Breast epithelium (tissue), 4 donors: Measurements from ENCODE around the gene YWHAE. TPM values are rescaled to one million over a fixed set of nuclear protein-coding genes. Genes with fewer than 3 reads are reported as not detected.

Experiments used
- DNase-seq, 2 donors: peaks; one replicate each; pipeline ENCODE4 v3.0.0-alpha.2; 2019; ENCODE audit warnings: low spot score in 2 of 2
- H3K27ac ChIP-seq, 2 donors: fragments of 200-600 bp; sonication (generic) in 1 of 2; one replicate each; pipeline ENCODE4 v1.5.1; 2016 to 2019; ENCODE audit warnings: mild to moderate bottlenecking in 1 of 2
- H3K27me3 ChIP-seq, 2 donors: fragments of 200-600 bp; sonication (generic) in 1 of 2; one replicate each; pipeline versions ENCODE4 v1.5.1 to v1.6.0; 2017 to 2019; ENCODE audit warnings: control low read depth in 1 of 2, mild to moderate bottlenecking in 1 of 2
- H3K36me3 ChIP-seq: fragments of 200-600 bp; one replicate; pipeline ENCODE4 v1.5.1; 2019
- H3K4me1 ChIP-seq, 2 donors: fragments of 200-600 bp; sonication (generic); one replicate each; pipeline ENCODE4 v1.5.1; 2016 to 2019; ENCODE audit warnings: control low read depth in 1 of 2
- H3K4me3 ChIP-seq, 3 donors: fragments of 200-600 bp; sonication (generic); 1 replicate in 2 of 3; 2 replicates in 1 of 3; pipeline ENCODE4 v1.5.1; 2016 to 2019; ENCODE audit warnings: mild to moderate bottlenecking in 3 of 3, moderate library complexity in 2 of 3
- H3K9me3 ChIP-seq, 2 donors: fragments of 200-600 bp; sonication (generic) in 1 of 2; one replicate each; pipeline ENCODE4 v1.5.1; 2016 to 2019; ENCODE audit warnings: control low read depth in 1 of 2
- POLR2A ChIP-seq: fragments of 450-650 bp; IDR thresholded peaks from one replicate; pipeline ENCODE4 v1.6.1; 2016; ENCODE audit warnings: antibody characterized with exemption, mild to moderate bottlenecking, moderate library complexity
- POLR2AphosphoS5 ChIP-seq, 3 donors: sonication (generic); formaldehyde crosslinking; IDR thresholded peaks; one replicate each; pipeline ENCODE4 v1.6.1; 2017; ENCODE audit warnings: antibody characterized with exemption in 3 of 3
- intact Hi-C: fragments of 100-400 bp; cut with DNase I; formaldehyde crosslinking; loops from one replicate; pipeline ENCODE4 v1.15.1; 2023; ENCODE audit warnings: low total_unique reads
- total RNA-seq, 3 donors: library from RNA; depleted of rRNA; stranded (reverse); fragments of >200 nt; gene quantifications; one replicate each; pipeline ENCODE4 v1.1.0, GENCODE V29; 2016
- TF ChIP-seq, protein P1 (sequence below), 3 donors: fragments of 450-650 bp; IDR thresholded peaks; one replicate each; pipeline ENCODE4 v1.5.1; 2016 to 2017; ENCODE audit warnings: antibody characterized with exemption in 3 of 3, mild to moderate bottlenecking in 3 of 3, moderate library complexity in 3 of 3

The YWHAE gene
- total RNA-seq, 3 donors from 2014 or later: 481 to 610 (median 518) TPM

DNA sequence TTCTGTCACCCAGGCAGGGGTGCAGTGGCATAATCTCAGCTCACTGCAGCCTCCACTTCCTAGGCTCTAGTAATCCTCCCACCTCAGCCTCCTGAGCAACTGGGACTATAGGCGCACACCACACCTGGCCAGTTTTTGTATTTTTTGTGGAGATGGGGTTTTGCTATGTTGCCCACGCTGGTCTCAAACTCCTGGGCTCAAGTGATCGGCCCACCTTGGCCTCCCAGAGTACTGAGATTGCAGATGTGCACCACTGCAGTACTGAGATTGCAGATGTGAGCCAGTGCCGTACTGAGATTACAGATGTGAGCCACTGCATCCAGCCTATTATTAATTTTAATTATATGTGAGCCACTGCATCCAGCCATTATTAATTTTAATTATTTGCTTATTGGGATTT is 42.2 kb upstream of the YWHAE start:
- H3K27me3 ChIP-seq: no peaks in the 10 kb centered on the region
- no peak overlapping the region for H3K27ac ChIP-seq
- no peak for DNase-seq
- intact Hi-C loops: no loop called here
- no peak for TF ChIP-seq POLR2A
- TF ChIP-seq, protein P1, sequence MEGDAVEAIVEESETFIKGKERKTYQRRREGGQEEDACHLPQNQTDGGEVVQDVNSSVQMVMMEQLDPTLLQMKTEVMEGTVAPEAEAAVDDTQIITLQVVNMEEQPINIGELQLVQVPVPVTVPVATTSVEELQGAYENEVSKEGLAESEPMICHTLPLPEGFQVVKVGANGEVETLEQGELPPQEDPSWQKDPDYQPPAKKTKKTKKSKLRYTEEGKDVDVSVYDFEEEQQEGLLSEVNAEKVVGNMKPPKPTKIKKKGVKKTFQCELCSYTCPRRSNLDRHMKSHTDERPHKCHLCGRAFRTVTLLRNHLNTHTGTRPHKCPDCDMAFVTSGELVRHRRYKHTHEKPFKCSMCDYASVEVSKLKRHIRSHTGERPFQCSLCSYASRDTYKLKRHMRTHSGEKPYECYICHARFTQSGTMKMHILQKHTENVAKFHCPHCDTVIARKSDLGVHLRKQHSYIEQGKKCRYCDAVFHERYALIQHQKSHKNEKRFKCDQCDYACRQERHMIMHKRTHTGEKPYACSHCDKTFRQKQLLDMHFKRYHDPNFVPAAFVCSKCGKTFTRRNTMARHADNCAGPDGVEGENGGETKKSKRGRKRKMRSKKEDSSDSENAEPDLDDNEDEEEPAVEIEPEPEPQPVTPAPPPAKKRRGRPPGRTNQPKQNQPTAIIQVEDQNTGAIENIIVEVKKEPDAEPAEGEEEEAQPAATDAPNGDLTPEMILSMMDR (IDR thresholded peaks at IDR 0.05): no peak
- H3K9me3 ChIP-seq: no peaks in the 10 kb centered on the region
- no peaks in the 10 kb centered on the region for H3K36me3 ChIP-seq
- H3K4me3 ChIP-seq: no peak overlapping the region
- H3K4me1 ChIP-seq: no peaks in the 10 kb centered on the region

DNA sequence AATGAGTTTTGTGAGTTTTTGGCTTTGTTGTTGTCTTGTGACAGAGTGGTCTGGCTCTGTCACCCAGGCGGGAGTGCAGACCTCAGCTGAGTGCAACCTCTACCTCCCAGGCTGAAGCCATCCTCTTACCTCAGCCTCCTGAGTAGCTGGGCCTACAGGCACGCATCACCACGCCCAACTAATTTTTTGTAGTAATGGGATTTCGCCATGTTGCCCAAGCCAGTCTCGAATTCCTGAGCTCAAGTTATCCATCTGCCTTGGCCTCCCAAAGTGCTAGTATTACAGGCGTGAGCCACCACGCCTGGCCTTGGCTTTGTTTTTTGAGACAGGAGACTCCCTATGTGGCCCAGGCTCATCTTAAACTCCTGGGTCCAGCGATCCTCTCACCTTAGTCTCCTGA is 40.9 kb upstream of the YWHAE start:
- H3K4me1 ChIP-seq: no peaks in the 10 kb centered on the region
- intact Hi-C loops: no loop called here
- DNase-seq: no peak
- TF ChIP-seq POLR2A (no peak), POLR2AphosphoS5 (IDR thresholded peaks at IDR 0.05) (no peak)
- TF ChIP-seq, protein P1 (IDR thresholded peaks at IDR 0.05): no peak
- no peak overlapping the region for H3K27ac ChIP-seq
- H3K9me3 ChIP-seq: no peaks in the 10 kb centered on the region
- H3K36me3 ChIP-seq: no peaks in the 10 kb centered on the region
- no peak overlapping the region for H3K4me3 ChIP-seq
- H3K27me3 ChIP-seq: no peaks in the 10 kb centered on the region

DNA sequence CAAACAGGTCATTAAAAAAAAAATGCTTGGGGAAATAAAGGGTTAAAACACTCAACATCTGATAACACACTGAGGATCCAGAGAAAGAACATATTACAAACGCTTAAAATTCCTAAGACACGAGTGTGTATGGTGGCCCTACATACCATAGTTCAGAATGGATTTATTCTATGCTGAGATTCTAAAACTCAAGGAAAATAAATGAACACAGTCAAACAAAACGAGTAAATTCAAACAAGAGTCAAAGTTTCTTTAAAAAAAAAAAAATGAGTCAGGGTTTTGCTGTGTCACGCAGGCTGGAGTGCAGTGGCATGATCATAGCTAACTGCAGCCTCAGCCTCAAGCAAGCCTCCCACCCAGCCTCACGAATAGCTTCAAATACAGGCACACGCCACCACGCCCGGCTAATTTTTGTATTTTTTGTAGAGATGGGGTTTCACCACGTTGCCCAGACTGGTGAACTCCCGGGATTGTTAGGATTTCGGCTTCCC is 38.6 kb upstream of the YWHAE start:
- no peaks in the 10 kb centered on the region for H3K36me3 ChIP-seq
- H3K4me3 ChIP-seq: no peak overlapping the region
- no peak for DNase-seq
- TF ChIP-seq, protein P1 (IDR thresholded peaks at IDR 0.05): no peak
- TF ChIP-seq POLR2AphosphoS5 (IDR thresholded peaks at IDR 0.05) (no peak), POLR2A (no peak)
- intact Hi-C loops: no loop called here
- H3K27ac ChIP-seq: no peak overlapping the region
- H3K4me1 ChIP-seq: no peaks in the 10 kb centered on the region
- no peaks in the 10 kb centered on the region for H3K9me3 ChIP-seq
- no peaks in the 10 kb centered on the region for H3K27me3 ChIP-seq

DNA sequence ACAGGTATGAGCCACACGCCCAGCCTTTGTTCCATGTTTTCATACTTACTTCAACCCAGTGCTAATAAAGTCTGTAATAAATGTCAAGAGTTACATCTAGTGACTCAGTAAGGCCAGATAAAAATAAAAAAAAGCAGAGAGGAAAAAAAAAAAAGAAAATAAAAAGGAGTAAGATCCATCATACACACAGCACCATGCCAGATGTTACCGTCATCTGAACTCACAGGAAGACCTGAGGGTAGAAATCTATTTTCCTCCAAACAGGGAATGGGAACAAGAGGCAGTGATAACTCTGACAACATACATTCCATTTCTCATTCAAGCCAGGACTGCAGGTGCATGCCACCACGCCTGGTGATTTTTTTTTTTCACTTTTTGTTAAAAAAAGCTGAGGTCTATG is 35.3 kb upstream of the YWHAE start:
- Histone ChIP-seq H3K27me3 (no peaks in the 10 kb centered on the region), H3K36me3 (no peaks in the 10 kb centered on the region), H3K9me3 (no peaks in the 10 kb centered on the region), H3K4me3 (no peak overlapping the region), H3K27ac (no peak overlapping the region), H3K4me1 (no peaks in the 10 kb centered on the region)
- TF ChIP-seq, protein P1 (IDR thresholded peaks at IDR 0.05): no peak
- TF ChIP-seq POLR2AphosphoS5 (IDR thresholded peaks at IDR 0.05) (no peak), POLR2A (no peak)
- intact Hi-C loops: no loop called here
- no peak for DNase-seq

DNA sequence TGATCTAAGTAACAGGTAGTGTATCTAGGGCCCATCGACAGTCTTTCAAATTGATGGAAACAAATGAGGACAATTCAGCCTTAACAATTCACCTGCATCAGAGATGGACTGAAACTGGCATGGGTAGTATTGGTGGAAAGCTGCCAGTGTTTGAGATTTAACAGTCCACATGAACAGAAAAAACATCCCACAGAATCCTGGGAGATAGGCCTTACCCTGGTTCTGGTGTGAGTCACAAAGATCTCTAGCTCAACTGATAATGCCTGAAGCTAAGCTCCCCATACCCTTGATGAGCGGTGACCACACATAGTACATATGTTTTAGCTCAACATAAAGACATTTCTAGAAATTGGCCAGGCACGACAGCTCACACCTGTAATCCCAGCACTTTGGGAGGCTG is 34.1 kb upstream of the YWHAE start:
- H3K27me3 ChIP-seq: no peaks in the 10 kb centered on the region
- no peak overlapping the region for H3K4me3 ChIP-seq
- no peaks in the 10 kb centered on the region for H3K9me3 ChIP-seq
- intact Hi-C loops: no loop called here
- TF ChIP-seq, protein P1 (IDR thresholded peaks at IDR 0.05): no peak
- TF ChIP-seq POLR2A (no peak), POLR2AphosphoS5 (IDR thresholded peaks at IDR 0.05) (no peak)
- no peaks in the 10 kb centered on the region for H3K4me1 ChIP-seq
- DNase-seq: no peak
- no peak overlapping the region for H3K27ac ChIP-seq
- no peaks in the 10 kb centered on the region for H3K36me3 ChIP-seq
